Heart left ventricle (tissue), 16 donors: ENCODE data around the gene PER2. TPM values are rescaled to one million over a fixed set of nuclear protein-coding genes. Genes with fewer than 3 reads are reported as not detected.

ENCODE experiments used
- ATAC-seq, 4 donors: fragments of 200-7000 bp; cut with Tn5 transposase; one replicate each; pipeline ENCODE4 v1.9.1; 2020 to 2022; ENCODE audit warnings: moderate library complexity in 4 of 4, mild to moderate bottlenecking in 3 of 4, moderate number of reproducible peaks in 1 of 4
- DNase-seq, 5 donors: peaks; one replicate each; pipeline ENCODE4 v3.0.0-alpha.2; 2020
- H3K27ac ChIP-seq, 12 donors: fragments of 200-600 bp; sonication (generic) in 4 of 12; one replicate each; pipeline versions ENCODE4 v1.5.0 to v1.8.0; 2016 to 2022; ENCODE audit warnings: mild to moderate bottlenecking in 2 of 12
- H3K27me3 ChIP-seq, 9 donors: fragments of 200-600 bp; sonication (generic) in 2 of 9; one replicate each; pipeline versions ENCODE4 v1.5.1 to v1.8.0; 2016 to 2022; ENCODE audit warnings: mild to moderate bottlenecking in 3 of 9
- H3K36me3 ChIP-seq, 9 donors: fragments of 200-600 bp; sonication (generic) in 2 of 9; one replicate each; pipeline versions ENCODE4 v1.5.0 to v1.8.0; 2018 to 2022; ENCODE audit warnings: mild to moderate bottlenecking in 2 of 9
- H3K4me1 ChIP-seq, 12 donors: fragments of 200-600 bp; sonication (generic) in 4 of 12; one replicate each; pipeline versions ENCODE4 v1.5.0 to v1.8.0; 2016 to 2022; ENCODE audit warnings: mild to moderate bottlenecking in 3 of 12
- H3K4me3 ChIP-seq, 12 donors: fragments of 200-600 bp; sonication (generic) in 4 of 12; one replicate each; pipeline versions ENCODE4 v1.5.0 to v1.8.0; 2017 to 2022; ENCODE audit warnings: mild to moderate bottlenecking in 9 of 12, moderate library complexity in 4 of 12
- H3K9me3 ChIP-seq, 12 donors: fragments of 200-600 bp; sonication (generic) in 4 of 12; one replicate each; pipeline versions ENCODE4 v1.5.0 to v1.8.0; 2016 to 2022; ENCODE audit warnings: mild to moderate bottlenecking in 1 of 12
- CTCF ChIP-seq, 12 donors: fragments of 200-600 bp; sonication (generic) in 4 of 12; IDR thresholded peaks; one replicate each; pipeline versions ENCODE4 v1.5.0 to v1.8.0; 2018 to 2022; ENCODE audit warnings: antibody characterized with exemption in 12 of 12, mild to moderate bottlenecking in 5 of 12
- POLR2A ChIP-seq, 2 donors: fragments of 450-650 bp; IDR thresholded peaks; one replicate each; pipeline ENCODE4 v1.6.1; 2017; ENCODE audit warnings: antibody characterized with exemption in 2 of 2, mild to moderate bottlenecking in 2 of 2, moderate library complexity in 2 of 2
- whole genome bisulfite sequencing, 4 donors: extraction: QIAGEN DNeasy Blood & Tissue Kit in 2 of 4; methylation state at CpG; one replicate each; pipeline versions ENCODE4 v1.1.5 to v1.1.7; 2013 to 2018; 5-methylcytosine and 5-hydroxymethylcytosine counted together
- intact Hi-C, 10 donors: fragments of 100-400 bp; cut with DNase I; formaldehyde crosslinking; loops; one replicate each; pipeline versions ENCODE4 v1.11.1 to v1.14.2; 2022
- polyA plus RNA-seq, 2 donors: library from polyadenylated mRNA; stranded (reverse); fragments of 200-250 nt; gene quantifications; one replicate each; pipeline ENCODE4 v1.2.3, GENCODE V29; 2013
- total RNA-seq, 9 donors: library from RNA; depleted of rRNA in 2 of 9; stranded (reverse); fragments of >200 nt in 2 of 9; fragmentation: NEBNext Ultra II Directional in 3 of 9; extraction: Animal tissue kit (Norgen Biotek cat#: 25700) in 3 of 9; gene quantifications; one replicate each; pipeline versions ENCODE4 v1.1.0 to v1.2.4, GENCODE V29; 2016 to 2023
- donor health status: ischemic (EF 13 %, LVEDD 7.1; RV severe dilation, severe dysfunction).
- donor health status: healthy with polysubstance abuse.
- donor health status: DM: no; HTN: yes; CAD: no.
- donor health status: DM: no; HTN: no; CAD: no.
- donor health status: ischemic (EF 25% LVEDD 6.9; RV normal size, moderate dysfunction).
- donor health status: ischemic (EF 25% LVEDD 5.7; RV mildly dilated, moderate dysfunction).
- donor health status: healthy.
- donor health status: DM: yes; HTN: yes; CAD: no.
- donor health status: ischemic (EF 35%, LVEDD 5.7; RV mildly dilated, moderate dysfunction).
- donor health status: nonischemic (EF 11% LVEDD 7.7; RV severe dilation, severe dysfunction).
- donor health status: DM: yes; HTN: yes; CAD: no.
- donor health status: PGD.
- donor health status: ischemic (EF 29% LVEDD 5.4; RV normal size, mild dysfunction).
- donor health status: nonischemic (EF 23%, LVEDD 6.1; RV moderate dilation, normal function).

PER2 gene
- total and polyA plus RNA-seq, 11 donors, result 1.6 to 17.1 (median 4.2) TPM

GRCh38 chr2:238282861-238283738 lies 5.3 kb downstream of the PER2 start:
- 90 to 95% (median 92%) methylated on average over 17 of the region's 17 CpGs for WGBS, 4 donors
- DNase-seq, result no peak
- no peak for ATAC-seq
- Histone ChIP-seq H3K4me1 (peaks cover 4 to 67% (median 40%) of the 10 kb centered on the region in 12 donors), H3K4me3 (no peak overlapping the region), H3K9me3 (no peaks in the 10 kb centered on the region), H3K36me3 (no peaks in the 10 kb centered on the region), H3K27me3 (no peaks in the 10 kb centered on the region), H3K27ac (no peak overlapping the region)
- intact Hi-C loops, result loop anchor here in 2 of 10 donors (5.0 to 10.0 kb wide), 2 partner anchors 218 to 416 kb away; partner anchors contain the start of gene SCLY (in 1 of the 2)
- no peak for TF ChIP-seq CTCF (IDR thresholded peaks at IDR 0.05)
- no peak for TF ChIP-seq POLR2A (IDR thresholded peaks at IDR 0.05)

- no peak for DNase-seq
These were observed 6.5 kb downstream of the PER2 start for GRCh38 chr2:238281826-238282480.

GRCh38 chr2:238280083-238280825 lies 8.2 kb downstream of the PER2 start:
- peaks cover 0 to 42% (median 15%) of the 10 kb centered on the region in 12 donors for H3K4me1 ChIP-seq
- DNase-seq, result peak in 2 of 5 donors; percentile 16 to 33
- 92 to 94% (median 93%) methylated on average over 10 to 12 of the region's 12 CpGs for WGBS, 4 donors

More at GRCh38 chr2:238281826-238282480, 6.5 kb downstream of the PER2 start:
- ATAC-seq, result no peak
- Histone ChIP-seq H3K9me3 (no peaks in the 10 kb centered on the region), H3K36me3 (peaks cover 0 to 11% (median 7%) of the 10 kb centered on the region in 9 donors), H3K4me1 (peaks cover 0 to 59% (median 32%) of the 10 kb centered on the region in 12 donors), H3K27ac (no peak overlapping the region), H3K27me3 (no peaks in the 10 kb centered on the region), H3K4me3 (no peak overlapping the region)
- 78 to 87% (median 81%) methylated on average over 11 to 13 of the region's 13 CpGs for WGBS, 4 donors
- intact Hi-C loops, result loop anchor here in 2 of 10 donors (5.0 to 10.0 kb wide), 2 partner anchors 217 to 415 kb away; partner anchors contain the start of gene SCLY (in 1 of the 2)
- TF ChIP-seq CTCF (IDR thresholded peaks at IDR 0.05), result no peak
- no peak for TF ChIP-seq POLR2A (IDR thresholded peaks at IDR 0.05)

More at GRCh38 chr2:238280083-238280825, 8.2 kb downstream of the PER2 start:
- no peak for TF ChIP-seq CTCF (IDR thresholded peaks at IDR 0.05)
- no peak for TF ChIP-seq POLR2A (IDR thresholded peaks at IDR 0.05)
- no peak for ATAC-seq
- H3K4me3 ChIP-seq, result no peak overlapping the region
- H3K36me3 ChIP-seq, result peaks cover 2 to 28% (median 23%) of the 10 kb centered on the region in 9 donors
- no peak overlapping the region for H3K27ac ChIP-seq
- intact Hi-C loops, result loop anchor here in 2 of 10 donors (5.0 to 10.0 kb wide), 2 partner anchors 215 to 413 kb away; partner anchors contain the start of gene SCLY (in 1 of the 2)
- H3K9me3 ChIP-seq, result no peaks in the 10 kb centered on the region
- H3K27me3 ChIP-seq, result no peaks in the 10 kb centered on the region
